ENCODE results near the gene ANKRD26.

DNA sequence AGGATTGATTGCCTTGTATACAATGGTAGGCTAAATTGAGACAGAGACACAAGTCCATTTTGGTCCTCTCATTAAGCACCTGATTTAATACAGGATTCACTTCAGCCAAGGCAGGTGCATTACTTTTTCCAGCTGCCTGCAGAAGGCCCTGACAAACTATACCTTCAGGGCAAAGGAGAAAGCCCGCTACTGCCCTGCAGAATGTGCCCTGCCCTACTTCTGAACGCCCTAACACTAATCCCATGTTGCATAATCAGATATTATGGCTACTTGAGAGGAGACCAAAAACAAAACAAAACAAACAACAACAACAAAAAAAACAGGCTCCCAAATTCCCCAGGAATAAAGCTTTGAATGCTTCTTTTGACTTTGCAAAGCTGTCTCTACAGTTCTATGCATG is 122.7 kb downstream of the ANKRD26 start:
- TF ChIP-seq RXRA (IDR thresholded peaks at IDR 0.05; ENCODE audit: borderline replicate concordance, low read depth), result no peak
- TF ChIP-seq, protein P1, sequence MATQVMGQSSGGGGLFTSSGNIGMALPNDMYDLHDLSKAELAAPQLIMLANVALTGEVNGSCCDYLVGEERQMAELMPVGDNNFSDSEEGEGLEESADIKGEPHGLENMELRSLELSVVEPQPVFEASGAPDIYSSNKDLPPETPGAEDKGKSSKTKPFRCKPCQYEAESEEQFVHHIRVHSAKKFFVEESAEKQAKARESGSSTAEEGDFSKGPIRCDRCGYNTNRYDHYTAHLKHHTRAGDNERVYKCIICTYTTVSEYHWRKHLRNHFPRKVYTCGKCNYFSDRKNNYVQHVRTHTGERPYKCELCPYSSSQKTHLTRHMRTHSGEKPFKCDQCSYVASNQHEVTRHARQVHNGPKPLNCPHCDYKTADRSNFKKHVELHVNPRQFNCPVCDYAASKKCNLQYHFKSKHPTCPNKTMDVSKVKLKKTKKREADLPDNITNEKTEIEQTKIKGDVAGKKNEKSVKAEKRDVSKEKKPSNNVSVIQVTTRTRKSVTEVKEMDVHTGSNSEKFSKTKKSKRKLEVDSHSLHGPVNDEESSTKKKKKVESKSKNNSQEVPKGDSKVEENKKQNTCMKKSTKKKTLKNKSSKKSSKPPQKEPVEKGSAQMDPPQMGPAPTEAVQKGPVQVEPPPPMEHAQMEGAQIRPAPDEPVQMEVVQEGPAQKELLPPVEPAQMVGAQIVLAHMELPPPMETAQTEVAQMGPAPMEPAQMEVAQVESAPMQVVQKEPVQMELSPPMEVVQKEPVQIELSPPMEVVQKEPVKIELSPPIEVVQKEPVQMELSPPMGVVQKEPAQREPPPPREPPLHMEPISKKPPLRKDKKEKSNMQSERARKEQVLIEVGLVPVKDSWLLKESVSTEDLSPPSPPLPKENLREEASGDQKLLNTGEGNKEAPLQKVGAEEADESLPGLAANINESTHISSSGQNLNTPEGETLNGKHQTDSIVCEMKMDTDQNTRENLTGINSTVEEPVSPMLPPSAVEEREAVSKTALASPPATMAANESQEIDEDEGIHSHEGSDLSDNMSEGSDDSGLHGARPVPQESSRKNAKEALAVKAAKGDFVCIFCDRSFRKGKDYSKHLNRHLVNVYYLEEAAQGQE (IDR thresholded peaks at IDR 0.05; ENCODE audit: low read depth, low read length), result no peak
- TF ChIP-seq, protein P2, sequence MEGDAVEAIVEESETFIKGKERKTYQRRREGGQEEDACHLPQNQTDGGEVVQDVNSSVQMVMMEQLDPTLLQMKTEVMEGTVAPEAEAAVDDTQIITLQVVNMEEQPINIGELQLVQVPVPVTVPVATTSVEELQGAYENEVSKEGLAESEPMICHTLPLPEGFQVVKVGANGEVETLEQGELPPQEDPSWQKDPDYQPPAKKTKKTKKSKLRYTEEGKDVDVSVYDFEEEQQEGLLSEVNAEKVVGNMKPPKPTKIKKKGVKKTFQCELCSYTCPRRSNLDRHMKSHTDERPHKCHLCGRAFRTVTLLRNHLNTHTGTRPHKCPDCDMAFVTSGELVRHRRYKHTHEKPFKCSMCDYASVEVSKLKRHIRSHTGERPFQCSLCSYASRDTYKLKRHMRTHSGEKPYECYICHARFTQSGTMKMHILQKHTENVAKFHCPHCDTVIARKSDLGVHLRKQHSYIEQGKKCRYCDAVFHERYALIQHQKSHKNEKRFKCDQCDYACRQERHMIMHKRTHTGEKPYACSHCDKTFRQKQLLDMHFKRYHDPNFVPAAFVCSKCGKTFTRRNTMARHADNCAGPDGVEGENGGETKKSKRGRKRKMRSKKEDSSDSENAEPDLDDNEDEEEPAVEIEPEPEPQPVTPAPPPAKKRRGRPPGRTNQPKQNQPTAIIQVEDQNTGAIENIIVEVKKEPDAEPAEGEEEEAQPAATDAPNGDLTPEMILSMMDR (IDR thresholded peaks at IDR 0.05), result no peak
- TF ChIP-seq EP300 (IDR thresholded peaks at IDR 0.05; ENCODE audit: borderline replicate concordance in 1 of 2, low read depth in 1 of 2, low read length in 1 of 2), result no peak

Measured in SK-N-SH (cell line).